Trophoblast cell (in vitro differentiated cells and primary cell): ENCODE measurements around the gene GPSM1.

Source experiments
- DNase-seq, 2 donors: peaks; one replicate each; pipeline ENCODE4 v3.0.0-alpha.2; 2016
- H2AFZ ChIP-seq: 2 replicates; pipeline ENCODE4 v1.6.1; 2013; ENCODE audit warnings: low read length, moderate library complexity, mild to moderate bottlenecking; ENCODE audit not compliant: insufficient read depth, poor library complexity
- H2AK5ac ChIP-seq: 2 replicates; pipeline ENCODE4 v1.6.1; 2013; ENCODE audit warnings: mild to moderate bottlenecking, low read length
- H2BK120ac ChIP-seq: 2 replicates; pipeline ENCODE4 v1.6.1; 2013; ENCODE audit warnings: low read length, mild to moderate bottlenecking, moderate library complexity; ENCODE audit not compliant: insufficient read depth, poor library complexity
- H2BK12ac ChIP-seq: 2 replicates; pipeline ENCODE4 v1.6.1; 2013; ENCODE audit warnings: mild to moderate bottlenecking, low read length, moderate library complexity
- H2BK5ac ChIP-seq: 2 replicates; pipeline ENCODE4 v1.6.1; 2013; ENCODE audit warnings: low read length, low read depth, moderate library complexity, mild to moderate bottlenecking; ENCODE audit not compliant: poor library complexity
- H3K14ac ChIP-seq: 2 replicates; pipeline ENCODE4 v1.6.1; 2013; ENCODE audit warnings: mild to moderate bottlenecking, low read length
- H3K18ac ChIP-seq: 2 replicates; pipeline ENCODE4 v1.6.1; 2013; ENCODE audit warnings: mild to moderate bottlenecking, low read length
- H3K23ac ChIP-seq: 2 replicates; pipeline ENCODE4 v1.6.1; 2013; ENCODE audit warnings: low read length
- H3K27ac ChIP-seq: 2 replicates; pipeline ENCODE4 v1.5.1; 2013; ENCODE audit warnings: low read depth, mild to moderate bottlenecking, inconsistent platforms, low read length, moderate library complexity
- H3K27me3 ChIP-seq: 2 replicates; pipeline ENCODE4 v1.6.1; 2013; ENCODE audit warnings: inconsistent platforms, mild to moderate bottlenecking, low read length, moderate library complexity; ENCODE audit not compliant: insufficient read depth
- H3K36me3 ChIP-seq, 2 experiments: 1 replicate in 1 of 2; 2 replicates in 1 of 2; pipeline ENCODE4 v1.6.1; 2013; ENCODE audit warnings: low read length in 2 of 2, mild to moderate bottlenecking in 2 of 2, moderate library complexity in 1 of 2; ENCODE audit not compliant: insufficient read depth in 2 of 2, control insufficient read depth in 1 of 2
- H3K4ac ChIP-seq: 2 replicates; pipeline ENCODE4 v1.6.1; 2013; ENCODE audit warnings: low read depth, mild to moderate bottlenecking, low read length, moderate library complexity
- H3K4me1 ChIP-seq, 2 experiments: 1 replicate in 1 of 2; 2 replicates in 1 of 2; pipeline ENCODE4 v1.6.1; 2013; ENCODE audit warnings: low read length in 2 of 2, mild to moderate bottlenecking in 2 of 2, moderate library complexity in 1 of 2; ENCODE audit not compliant: insufficient read depth in 2 of 2, control insufficient read depth in 1 of 2
- H3K4me2 ChIP-seq: 2 replicates; pipeline ENCODE4 v1.6.1; 2013; ENCODE audit warnings: inconsistent platforms, mild to moderate bottlenecking, low read length, moderate library complexity
- H3K4me3 ChIP-seq: 2 replicates; pipeline ENCODE4 v1.5.1; 2013; ENCODE audit warnings: mild to moderate bottlenecking, low read depth, low read length, inconsistent platforms
- H3K79me1 ChIP-seq: one replicate; pipeline ENCODE4 v1.6.1; 2013; ENCODE audit warnings: low read length
- H3K79me2 ChIP-seq: 2 replicates; pipeline ENCODE4 v1.6.1; 2013; ENCODE audit warnings: low read length, mild to moderate bottlenecking; ENCODE audit not compliant: control insufficient read depth, insufficient read depth, poor library complexity
- H3K9ac ChIP-seq: 2 replicates; pipeline ENCODE4 v1.6.1; 2013; ENCODE audit warnings: mild to moderate bottlenecking, low read length
- H3K9me3 ChIP-seq: 2 replicates; pipeline ENCODE4 v1.6.1; 2013; ENCODE audit warnings: low read depth, mild to moderate bottlenecking, control low read depth, inconsistent platforms, low read length; ENCODE audit not compliant: insufficient read depth
- H4K12ac ChIP-seq: 2 replicates; pipeline ENCODE4 v1.6.1; 2013; ENCODE audit warnings: low read depth, mild to moderate bottlenecking, low read length, moderate library complexity
- H4K8ac ChIP-seq: 2 replicates; pipeline ENCODE4 v1.6.1; 2013; ENCODE audit warnings: low read depth, mild to moderate bottlenecking, low read length, moderate library complexity
- H4K91ac ChIP-seq: one replicate; pipeline ENCODE4 v1.6.1; 2013; ENCODE audit warnings: low read depth, mild to moderate bottlenecking, low read length, moderate library complexity
- WGBS: extraction: QIAGEN DNeasy Blood & Tissue Kit; methylation state at CpG from one replicate; pipeline ENCODE4 v1.1.7; 2013; ENCODE audit warnings: missing lambda C conversion rate; ENCODE audit not compliant: insufficient read length, insufficient coverage; ENCODE audit errors: extremely low coverage; 5-methylcytosine and 5-hydroxymethylcytosine counted together

GPSM1 gene

DNA sequence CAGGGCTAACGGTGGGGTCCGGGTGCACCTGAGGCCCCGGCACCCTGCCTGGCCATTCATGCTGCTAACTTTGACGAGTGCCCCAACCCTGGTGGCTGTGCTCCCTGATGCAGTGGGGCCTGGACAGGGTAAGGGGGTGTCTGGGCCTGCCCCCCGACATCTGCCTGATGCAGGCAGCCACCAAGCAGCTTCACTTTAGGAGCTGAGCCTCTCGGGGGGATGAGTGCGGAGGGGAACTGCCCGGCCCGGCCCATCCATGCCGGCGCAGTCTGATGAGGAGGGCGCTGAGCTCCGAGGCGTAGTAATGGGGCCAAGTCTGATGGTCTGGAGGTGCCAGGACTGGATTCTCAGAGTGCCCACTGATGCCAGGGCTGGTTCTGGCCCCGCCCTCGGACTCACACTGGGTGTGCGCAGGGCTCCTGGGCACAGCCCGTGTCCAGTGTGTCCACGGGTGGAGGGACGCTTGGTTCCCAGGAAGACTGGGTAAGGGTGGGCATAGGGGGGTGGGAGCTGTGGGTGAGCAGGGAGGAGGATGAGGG, 19.7 kb downstream of the GPSM1 start:
- Histone ChIP-seq H3K23ac (no peak overlapping the region), H3K79me2 (no peaks in the 10 kb centered on the region), H3K27ac (no peak overlapping the region), H3K36me3 (peaks cover 3 to 8% of the 10 kb centered on the region in 2 experiments), H2BK5ac (no peak overlapping the region), H2BK12ac (no peak overlapping the region), H2AK5ac (no peak overlapping the region), H3K27me3 (no peaks in the 10 kb centered on the region), H2AFZ (no peak overlapping the region), H3K79me1 (peaks cover 3% of the 10 kb centered on the region), H4K8ac (no peak overlapping the region), H3K9me3 (no peaks in the 10 kb centered on the region), H3K9ac (no peak overlapping the region), H3K4me1 (peaks cover 22 to 26% of the 10 kb centered on the region in 2 experiments), H3K4me3 (no peak overlapping the region), H4K91ac (no peak overlapping the region), H3K18ac (no peak overlapping the region), H3K4ac (no peak overlapping the region), H4K12ac (no peak overlapping the region), H2BK120ac (no peak overlapping the region), H3K4me2 (no peak overlapping the region), H3K14ac (no peak overlapping the region)
- no peak for DNase-seq
- WGBS: no CpG with 5 or more reads among the region's 20 CpGs

DNA sequence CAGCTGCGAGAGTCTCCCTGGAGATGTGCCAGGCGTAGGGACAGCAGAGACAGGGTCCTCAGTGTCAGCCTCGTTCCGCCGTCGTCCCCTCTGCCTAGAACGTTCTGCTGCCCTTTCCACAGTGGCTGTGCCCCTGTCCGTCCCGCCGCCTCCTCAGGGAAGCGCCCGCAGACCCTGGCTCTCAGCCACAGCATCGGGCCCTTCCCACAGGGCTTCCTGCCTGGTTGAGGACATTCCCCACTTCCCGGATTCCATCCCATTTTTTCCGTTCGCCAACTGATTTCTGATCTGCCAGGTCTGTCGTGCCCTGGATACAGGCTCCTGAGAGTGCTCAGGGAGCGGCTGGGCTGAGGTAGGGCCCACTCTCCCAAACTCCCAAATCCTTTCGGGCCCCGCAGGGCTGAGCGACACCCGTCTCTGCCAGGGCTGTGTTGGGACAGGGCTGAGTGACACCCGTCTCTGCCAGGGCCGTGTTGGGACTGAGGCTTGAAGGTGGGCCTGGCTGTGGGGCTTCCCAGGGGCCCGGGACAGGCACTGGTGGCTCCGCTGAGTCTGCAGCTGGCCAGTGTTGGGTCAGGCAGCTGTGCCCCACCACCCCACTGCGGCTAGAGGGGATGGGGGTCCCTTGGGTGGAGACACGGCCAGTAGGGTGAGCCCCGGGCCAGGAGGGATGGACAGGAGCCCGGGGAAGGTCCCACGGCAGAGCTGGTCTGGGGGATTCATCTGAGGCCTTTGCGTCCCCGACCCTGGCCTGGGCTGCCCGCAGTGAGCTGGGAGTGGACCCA, 20.3 kb downstream of the GPSM1 start:
- Histone ChIP-seq H3K18ac (no peak overlapping the region), H3K27ac (no peak overlapping the region), H2AK5ac (no peak overlapping the region), H3K9me3 (no peaks in the 10 kb centered on the region), H2AFZ (no peak overlapping the region), H2BK12ac (no peak overlapping the region), H2BK5ac (no peak overlapping the region), H3K4ac (no peak overlapping the region), H3K23ac (no peak overlapping the region), H3K79me1 (no peaks in the 10 kb centered on the region), H4K91ac (no peak overlapping the region), H4K12ac (no peak overlapping the region), H4K8ac (no peak overlapping the region), H3K27me3 (no peaks in the 10 kb centered on the region), H3K4me3 (no peak overlapping the region), H3K36me3 (peaks cover 3 to 8% of the 10 kb centered on the region in 2 experiments), H3K4me2 (no peak overlapping the region), H2BK120ac (no peak overlapping the region), H3K14ac (no peak overlapping the region), H3K9ac (no peak overlapping the region), H3K79me2 (no peaks in the 10 kb centered on the region), H3K4me1 (peaks cover 19 to 20% of the 10 kb centered on the region in 2 experiments)
- WGBS: no CpG with 5 or more reads among the region's 34 CpGs
- no peak for DNase-seq

DNA sequence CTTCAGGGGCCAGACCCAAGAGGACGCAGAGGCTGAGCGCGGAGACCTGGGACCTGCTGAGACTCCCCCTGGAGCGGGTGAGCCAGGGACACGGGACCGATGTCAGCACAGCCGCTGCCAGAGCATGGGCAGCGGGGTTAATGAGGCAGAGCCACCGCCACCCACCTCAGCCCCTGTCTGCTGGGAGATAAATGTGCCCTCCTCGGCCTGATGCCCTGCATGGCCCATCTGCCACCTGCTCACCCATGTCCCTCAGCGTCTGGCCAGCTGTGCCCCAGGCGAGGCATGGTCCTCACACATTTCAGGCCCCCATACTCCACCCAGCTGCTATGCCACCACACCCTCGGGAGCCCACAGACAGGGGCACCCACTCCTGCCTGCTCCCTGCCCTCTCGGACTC, 21.4 kb downstream of the GPSM1 start:
- Histone ChIP-seq H3K9me3 (no peaks in the 10 kb centered on the region), H2AK5ac (no peak overlapping the region), H3K4me2 (no peak overlapping the region), H3K79me2 (no peaks in the 10 kb centered on the region), H3K23ac (no peak overlapping the region), H3K27me3 (no peaks in the 10 kb centered on the region), H3K9ac (no peak overlapping the region), H3K36me3 (peaks cover 3 to 8% of the 10 kb centered on the region in 2 experiments), H4K8ac (no peak overlapping the region), H2BK5ac (no peak overlapping the region), H4K91ac (no peak overlapping the region), H3K79me1 (no peaks in the 10 kb centered on the region), H3K27ac (no peak overlapping the region), H3K4ac (no peak overlapping the region), H3K4me3 (no peak overlapping the region), H3K4me1 (peaks cover 13 to 14% of the 10 kb centered on the region in 2 experiments), H2AFZ (no peak overlapping the region), H2BK120ac (no peak overlapping the region), H3K14ac (no peak overlapping the region), H4K12ac (no peak overlapping the region), H2BK12ac (no peak overlapping the region), H3K18ac (no peak overlapping the region)
- no CpG with 5 or more reads among the region's 14 CpGs for WGBS
- no peak for DNase-seq

DNA sequence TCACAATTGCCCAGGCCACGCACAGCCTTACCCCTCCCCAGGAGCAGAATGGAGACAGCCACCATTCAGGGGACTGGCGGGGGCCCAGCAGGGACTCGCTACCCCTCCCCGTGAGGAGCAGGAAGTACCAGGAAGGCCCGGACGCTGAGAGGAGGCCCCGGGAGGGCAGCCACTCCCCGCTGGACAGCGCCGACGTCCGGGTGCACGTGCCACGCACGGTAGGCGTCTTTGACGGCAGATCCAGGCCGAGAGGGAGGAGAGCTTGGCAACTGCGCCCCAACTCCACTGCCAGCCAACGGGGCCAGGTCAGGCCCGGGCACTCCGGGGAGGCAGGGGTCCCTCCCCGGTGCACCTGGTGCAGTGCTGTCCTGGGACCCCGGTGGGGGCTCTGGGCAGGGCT, 22.2 kb downstream of the GPSM1 start:
- Histone ChIP-seq H3K18ac (no peak overlapping the region), H3K36me3 (peaks cover 3 to 7% of the 10 kb centered on the region in 2 experiments), H3K4me1 (peaks cover 13 to 14% of the 10 kb centered on the region in 2 experiments), H3K27ac (no peak overlapping the region), H4K91ac (no peak overlapping the region), H4K8ac (no peak overlapping the region), H3K4ac (no peak overlapping the region), H3K4me3 (no peak overlapping the region), H2AFZ (no peak overlapping the region), H3K79me1 (no peaks in the 10 kb centered on the region), H2AK5ac (no peak overlapping the region), H2BK120ac (no peak overlapping the region), H2BK5ac (no peak overlapping the region), H3K79me2 (no peaks in the 10 kb centered on the region), H3K9me3 (no peaks in the 10 kb centered on the region), H3K9ac (no peak overlapping the region), H3K27me3 (no peaks in the 10 kb centered on the region), H3K23ac (no peak overlapping the region), H4K12ac (no peak overlapping the region), H3K14ac (no peak overlapping the region), H3K4me2 (no peak overlapping the region), H2BK12ac (no peak overlapping the region)
- no peak for DNase-seq
- no CpG with 5 or more reads among the region's 24 CpGs for WGBS
